ENCODE results near the gene SORCS2.

SORCS2 gene

DNA sequence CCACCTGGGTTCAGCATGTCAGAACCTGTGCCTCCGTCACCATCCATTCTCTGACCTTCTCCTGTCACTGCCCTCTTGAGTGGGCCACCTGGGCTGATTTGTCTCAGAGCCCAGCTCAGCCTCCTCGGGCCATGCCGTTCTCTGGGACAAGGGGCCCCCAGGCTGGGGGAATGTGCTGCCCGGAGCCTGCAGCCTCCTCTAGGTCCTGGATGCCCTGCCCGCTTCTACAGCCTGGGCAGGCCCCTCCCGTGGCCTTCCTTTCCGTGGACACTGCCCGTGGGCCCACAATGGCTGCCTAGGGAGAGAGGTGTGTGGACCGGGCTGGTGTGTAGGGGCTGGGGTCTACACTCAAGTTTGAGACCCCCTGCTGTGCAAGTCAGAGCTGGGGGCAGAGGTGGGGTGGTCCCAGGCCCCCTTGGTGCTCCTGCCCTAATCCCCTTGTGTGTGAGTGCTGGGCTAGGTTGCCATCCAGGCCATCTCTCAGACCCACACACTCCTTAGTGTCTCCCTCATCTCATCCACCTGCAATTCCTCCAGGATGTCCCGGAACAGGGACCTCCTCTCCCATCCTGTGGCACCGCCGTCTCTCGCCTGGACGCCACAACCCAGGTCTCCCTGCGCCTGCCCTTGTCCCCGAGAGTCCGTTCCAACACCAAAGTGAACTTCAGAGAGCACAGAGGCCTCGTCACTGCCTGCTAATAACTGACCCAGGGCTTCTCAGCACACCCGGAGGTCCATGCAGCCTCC is 230.0 kb downstream of the SORCS2 start:
- WGBS = 89% methylated on average over 19 of the region's 19 CpGs
- Histone ChIP-seq H3K27me3 (ENCODE audit: insufficient read depth, low read length) (peaks cover 8% of the 10 kb centered on the region; the same call in 1 of the 2 replicates), H3K4me3 (ENCODE audit: low read length) (no peak overlapping the region), H3K36me3 (ENCODE audit: insufficient read depth, low read length) (no peaks in the 10 kb centered on the region), H3K27ac (ENCODE audit: low read depth, low read length) (no peak overlapping the region), H3K9me3 (ENCODE audit: insufficient read depth, low read depth, low read length) (no peaks in the 10 kb centered on the region), H3K4me1 (ENCODE audit: insufficient read depth, low read length) (peaks cover 1% of the 10 kb centered on the region; the same call in 1 of the 2 replicates), H3K9ac (ENCODE audit: low read depth, low read length) (no peak overlapping the region)

DNA sequence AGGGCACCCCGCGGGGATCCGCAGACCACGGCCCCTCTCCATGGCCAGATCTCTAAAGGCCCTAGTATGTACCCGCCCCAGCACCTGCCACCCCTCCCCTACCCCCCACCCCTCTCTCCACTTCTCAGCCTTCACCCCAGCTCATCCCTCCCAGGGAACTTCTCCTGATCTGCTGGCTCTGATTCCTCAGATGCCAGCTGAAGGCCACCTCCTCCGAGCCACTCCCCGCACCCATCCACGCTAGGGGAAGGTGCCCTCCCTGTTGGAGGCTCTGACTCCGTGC is 230.5 kb downstream of the SORCS2 start:
- Histone ChIP-seq H3K9me3 (ENCODE audit: insufficient read depth, low read depth, low read length) (no peaks in the 10 kb centered on the region), H3K27ac (ENCODE audit: low read depth, low read length) (no peak overlapping the region), H3K4me1 (ENCODE audit: insufficient read depth, low read length) (peaks cover 4% of the 10 kb centered on the region; the same call in 1 of the 2 replicates), H3K36me3 (ENCODE audit: insufficient read depth, low read length) (no peaks in the 10 kb centered on the region), H3K27me3 (ENCODE audit: insufficient read depth, low read length) (peaks cover 4% of the 10 kb centered on the region; the same call in 1 of the 2 replicates), H3K9ac (ENCODE audit: low read depth, low read length) (no peak overlapping the region), H3K4me3 (ENCODE audit: low read length) (no peak overlapping the region)
- 83% methylated on average over 9 of the region's 9 CpGs for WGBS

DNA sequence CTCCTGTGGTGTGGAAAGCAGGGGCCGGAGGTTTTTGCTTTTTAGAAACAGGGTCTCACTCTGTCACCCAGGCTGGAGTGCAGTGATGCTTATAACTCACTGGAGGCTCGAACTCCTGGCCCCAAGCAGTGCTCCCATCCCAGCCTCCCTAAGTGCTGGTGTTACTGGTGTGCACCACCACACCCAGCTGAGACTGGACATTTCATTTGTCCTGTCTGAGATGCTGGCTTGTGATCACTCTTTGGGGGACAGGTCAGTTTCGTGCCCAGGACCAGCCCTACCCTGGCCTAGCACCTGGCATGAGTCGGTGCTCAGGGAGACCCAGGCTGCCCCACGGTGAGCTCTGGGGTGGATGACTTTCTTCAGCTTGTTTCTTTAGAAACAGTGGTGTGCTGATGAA is 231.1 kb downstream of the SORCS2 start:
- Histone ChIP-seq H3K27ac (ENCODE audit: low read depth, low read length) (no peak overlapping the region), H3K9me3 (ENCODE audit: insufficient read depth, low read depth, low read length) (no peaks in the 10 kb centered on the region), H3K4me3 (ENCODE audit: low read length) (no peak overlapping the region), H3K27me3 (ENCODE audit: insufficient read depth, low read length) (no peaks in the 10 kb centered on the region), H3K36me3 (ENCODE audit: insufficient read depth, low read length) (no peaks in the 10 kb centered on the region), H3K4me1 (ENCODE audit: insufficient read depth, low read length) (peaks cover 9% of the 10 kb centered on the region; the same call in 1 of the 2 replicates), H3K9ac (ENCODE audit: low read depth, low read length) (no peak overlapping the region)
- 87% methylated on average over 5 of the region's 5 CpGs for WGBS

DNA sequence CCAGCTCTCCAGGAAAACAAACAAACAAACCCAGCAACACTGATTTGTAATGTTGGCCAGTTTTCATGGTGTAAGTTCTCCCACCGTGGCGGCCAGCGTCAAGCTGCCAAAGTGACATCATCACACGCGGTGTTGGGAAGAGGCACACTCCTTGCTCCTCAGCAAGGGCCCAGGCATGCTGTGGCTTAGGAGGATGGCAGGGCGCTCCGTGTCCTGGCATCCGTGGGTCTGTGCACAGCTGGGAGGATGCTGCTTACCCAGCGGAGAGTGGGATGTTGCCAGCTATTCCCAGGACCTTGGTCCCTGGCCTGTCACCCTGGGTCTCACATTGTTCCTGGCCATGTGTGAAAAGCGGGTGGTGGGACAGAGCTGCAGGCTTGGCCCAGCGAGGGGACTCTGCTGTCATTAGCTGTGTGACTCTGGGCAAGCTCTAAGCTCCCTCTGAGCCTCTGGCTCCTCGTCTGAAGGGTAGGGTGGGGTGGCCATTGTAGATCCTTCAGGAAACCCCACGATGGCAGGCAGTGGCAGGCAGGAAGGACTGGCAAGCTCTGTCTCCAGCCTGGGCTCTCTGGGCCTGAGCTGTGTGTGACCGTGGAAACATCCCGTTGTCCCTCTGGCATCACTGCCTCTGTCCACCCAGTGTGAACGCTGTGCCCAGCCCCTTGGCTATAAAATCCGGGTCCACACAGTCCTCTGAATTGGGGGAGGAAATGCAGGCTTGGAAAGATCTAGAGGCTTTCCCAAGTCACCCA is 231.6 kb downstream of the SORCS2 start:
- no peak overlapping the region for H3K9ac ChIP-seq (ENCODE audit: low read depth, low read length)
- no peak overlapping the region for H3K4me3 ChIP-seq (ENCODE audit: low read length)
- no peaks in the 10 kb centered on the region for H3K36me3 ChIP-seq (ENCODE audit: insufficient read depth, low read length)
- H3K4me1 ChIP-seq (ENCODE audit: insufficient read depth, low read length) = peaks cover 11% of the 10 kb centered on the region; the same call in 1 of the 2 replicates
- H3K9me3 ChIP-seq (ENCODE audit: insufficient read depth, low read depth, low read length) = no peaks in the 10 kb centered on the region
- 91% methylated on average over 17 of the region's 17 CpGs for WGBS
- H3K27ac ChIP-seq (ENCODE audit: low read depth, low read length) = no peak overlapping the region
- H3K27me3 ChIP-seq (ENCODE audit: insufficient read depth, low read length) = no peaks in the 10 kb centered on the region

DNA sequence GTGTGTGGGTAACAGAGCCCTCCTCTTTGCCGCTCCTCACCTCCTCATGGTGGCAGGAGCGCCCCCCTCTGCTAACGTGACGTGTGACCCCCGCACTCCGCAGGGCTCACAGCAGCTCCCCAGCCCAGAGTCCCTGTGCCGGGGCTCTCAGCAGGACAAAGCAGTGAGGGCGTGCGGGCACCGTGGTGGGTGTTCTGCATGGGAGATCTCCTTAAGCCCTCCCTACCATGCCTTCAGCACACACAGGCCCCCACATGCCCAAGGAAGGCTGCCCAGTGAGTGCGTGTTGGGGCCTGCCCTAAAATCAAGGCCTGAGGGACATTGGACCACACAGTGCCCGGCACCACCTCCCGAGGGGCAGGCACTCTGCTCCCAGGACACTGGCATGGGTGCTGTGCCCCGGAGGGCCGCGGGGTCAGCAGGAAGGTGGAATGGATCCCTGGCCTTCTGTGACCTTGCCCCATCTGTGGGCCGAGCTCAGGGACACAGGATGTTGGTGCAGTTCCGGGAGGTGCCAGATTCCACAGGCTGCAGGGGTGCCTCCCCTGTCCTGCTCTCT is 232.3 kb downstream of the SORCS2 start:
- no peaks in the 10 kb centered on the region for H3K27me3 ChIP-seq (ENCODE audit: insufficient read depth, low read length)
- no peaks in the 10 kb centered on the region for H3K9me3 ChIP-seq (ENCODE audit: insufficient read depth, low read depth, low read length)
- no peak overlapping the region for H3K9ac ChIP-seq (ENCODE audit: low read depth, low read length)
- no peaks in the 10 kb centered on the region for H3K36me3 ChIP-seq (ENCODE audit: insufficient read depth, low read length)
- H3K4me1 ChIP-seq (ENCODE audit: insufficient read depth, low read length) = peaks cover 15% of the 10 kb centered on the region
- no peak overlapping the region for H3K4me3 ChIP-seq (ENCODE audit: low read length)
- H3K27ac ChIP-seq (ENCODE audit: low read depth, low read length) = no peak overlapping the region
- WGBS = 87% methylated on average over 18 of the region's 18 CpGs

DNA sequence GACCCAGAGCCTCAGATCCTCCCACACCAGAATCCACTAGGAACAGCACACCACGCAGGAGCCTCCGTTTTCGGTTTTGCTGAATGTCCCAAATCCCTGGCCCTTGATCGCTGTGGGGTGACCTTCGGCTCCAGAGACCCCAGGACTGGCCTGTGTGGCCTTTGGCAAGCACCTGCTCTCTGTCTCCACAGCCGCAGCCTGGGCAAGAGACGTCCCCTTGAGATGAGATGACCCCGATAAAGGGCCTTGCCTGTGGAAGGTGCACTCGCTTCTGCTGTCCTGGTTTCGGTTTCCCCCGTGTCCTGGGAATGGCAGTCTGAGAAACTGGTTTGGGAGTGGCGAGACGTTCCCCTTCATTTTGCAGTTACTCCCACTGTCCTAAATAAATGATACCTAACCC is 232.8 kb downstream of the SORCS2 start:
- no peak overlapping the region for H3K4me3 ChIP-seq (ENCODE audit: low read length)
- H3K36me3 ChIP-seq (ENCODE audit: insufficient read depth, low read length) = no peaks in the 10 kb centered on the region
- peaks cover 20% of the 10 kb centered on the region for H3K4me1 ChIP-seq (ENCODE audit: insufficient read depth, low read length)
- WGBS = 95% methylated on average over 13 of the region's 13 CpGs
- H3K27ac ChIP-seq (ENCODE audit: low read depth, low read length) = no peak overlapping the region
- H3K9ac ChIP-seq (ENCODE audit: low read depth, low read length) = no peak overlapping the region
- H3K27me3 ChIP-seq (ENCODE audit: insufficient read depth, low read length) = no peaks in the 10 kb centered on the region
- H3K9me3 ChIP-seq (ENCODE audit: insufficient read depth, low read depth, low read length) = no peaks in the 10 kb centered on the region

DNA sequence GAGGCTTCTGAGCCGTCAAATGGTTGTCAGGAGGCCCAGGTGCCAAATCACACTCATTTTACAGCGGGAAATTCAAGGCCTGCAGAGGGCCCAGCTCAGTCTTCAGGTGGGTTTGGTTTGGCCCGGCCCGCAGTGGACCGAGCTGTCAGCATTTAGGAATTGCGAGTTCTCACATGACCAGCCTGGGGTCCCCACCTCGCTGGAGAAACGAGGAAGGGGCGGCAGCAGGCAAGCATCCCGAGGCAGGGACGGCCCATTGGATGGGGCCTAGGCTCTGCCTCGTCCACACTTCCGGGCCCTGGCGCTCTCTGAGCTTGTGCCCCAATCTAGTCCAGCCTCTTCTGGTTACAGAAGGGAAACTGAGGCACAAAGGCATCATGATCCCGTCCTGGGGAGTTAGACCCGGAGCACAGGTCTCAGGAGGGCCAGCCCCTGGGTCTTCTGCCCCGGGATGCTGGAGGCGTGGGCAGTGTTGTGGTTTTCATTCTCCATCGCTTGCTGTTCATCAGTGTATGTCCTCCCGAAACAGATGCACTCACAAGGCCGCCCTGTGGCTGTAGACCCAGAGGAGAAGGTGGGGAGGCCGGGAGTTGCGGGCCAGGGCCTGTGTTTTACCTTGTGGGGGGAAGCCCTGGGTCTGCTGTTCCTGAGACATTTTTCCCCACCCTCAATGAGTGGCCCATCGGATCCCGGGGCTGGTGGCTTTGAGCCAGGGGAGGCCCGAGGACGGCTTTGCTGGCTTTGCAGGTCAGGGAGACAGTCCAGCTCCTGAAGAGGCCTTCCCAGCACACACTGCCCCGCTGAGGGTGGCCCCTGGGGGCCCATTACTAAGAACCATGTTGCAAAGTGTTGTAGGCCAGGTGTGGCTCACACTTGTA is 233.5 kb downstream of the SORCS2 start:
- H3K4me3 ChIP-seq (ENCODE audit: low read length) = no peak overlapping the region
- no peak overlapping the region for H3K9ac ChIP-seq (ENCODE audit: low read depth, low read length)
- H3K9me3 ChIP-seq (ENCODE audit: insufficient read depth, low read depth, low read length) = no peaks in the 10 kb centered on the region
- no peaks in the 10 kb centered on the region for H3K36me3 ChIP-seq (ENCODE audit: insufficient read depth, low read length)
- 91% methylated on average over 28 of the region's 28 CpGs for WGBS
- H3K4me1 ChIP-seq (ENCODE audit: insufficient read depth, low read length) = peaks cover 26% of the 10 kb centered on the region
- H3K27ac ChIP-seq (ENCODE audit: low read depth, low read length) = no peak overlapping the region
- no peaks in the 10 kb centered on the region for H3K27me3 ChIP-seq (ENCODE audit: insufficient read depth, low read length)

GRCh38 chr4:7426525-7427171 is 234.3 kb downstream of the SORCS2 start:
- H3K4me1 ChIP-seq (ENCODE audit: insufficient read depth, low read length) = peaks cover 26% of the 10 kb centered on the region
- no peak overlapping the region for H3K9ac ChIP-seq (ENCODE audit: low read depth, low read length)
- no peak overlapping the region for H3K4me3 ChIP-seq (ENCODE audit: low read length)
- no peaks in the 10 kb centered on the region for H3K27me3 ChIP-seq (ENCODE audit: insufficient read depth, low read length)
- no peaks in the 10 kb centered on the region for H3K36me3 ChIP-seq (ENCODE audit: insufficient read depth, low read length)
- 90% methylated on average over 18 of the region's 20 CpGs for WGBS
- H3K9me3 ChIP-seq (ENCODE audit: insufficient read depth, low read depth, low read length) = no peaks in the 10 kb centered on the region
- no peak overlapping the region for H3K27ac ChIP-seq (ENCODE audit: low read depth, low read length)

DNA sequence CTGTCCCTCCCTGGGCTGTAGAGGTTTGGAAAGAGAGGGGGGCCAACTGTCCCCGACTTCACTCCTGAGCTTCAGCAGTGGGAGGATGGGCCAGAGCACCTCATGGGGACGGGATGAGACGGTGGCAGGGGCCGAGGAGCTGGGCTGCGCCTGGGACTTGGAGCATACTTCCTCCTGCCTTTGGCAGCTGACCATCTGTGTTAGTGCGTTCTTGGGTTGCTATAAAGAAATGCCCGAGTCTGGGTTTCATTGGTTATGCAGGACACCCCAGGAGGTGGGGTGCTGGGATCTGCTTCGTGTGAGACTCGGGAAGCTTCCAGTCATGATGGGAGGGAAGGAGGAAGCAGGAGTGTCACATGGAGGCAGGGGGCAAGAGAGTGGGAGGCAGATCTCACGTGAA is 235.0 kb downstream of the SORCS2 start:
- H3K9me3 ChIP-seq (ENCODE audit: insufficient read depth, low read depth, low read length) = no peaks in the 10 kb centered on the region
- no peaks in the 10 kb centered on the region for H3K36me3 ChIP-seq (ENCODE audit: insufficient read depth, low read length)
- 74% methylated on average over 10 of the region's 10 CpGs for WGBS
- H3K4me1 ChIP-seq (ENCODE audit: insufficient read depth, low read length) = peaks cover 26% of the 10 kb centered on the region
- no peak overlapping the region for H3K4me3 ChIP-seq (ENCODE audit: low read length)
- H3K27me3 ChIP-seq (ENCODE audit: insufficient read depth, low read length) = no peaks in the 10 kb centered on the region
- H3K27ac ChIP-seq (ENCODE audit: low read depth, low read length) = no peak overlapping the region
- no peak overlapping the region for H3K9ac ChIP-seq (ENCODE audit: low read depth, low read length)

DNA sequence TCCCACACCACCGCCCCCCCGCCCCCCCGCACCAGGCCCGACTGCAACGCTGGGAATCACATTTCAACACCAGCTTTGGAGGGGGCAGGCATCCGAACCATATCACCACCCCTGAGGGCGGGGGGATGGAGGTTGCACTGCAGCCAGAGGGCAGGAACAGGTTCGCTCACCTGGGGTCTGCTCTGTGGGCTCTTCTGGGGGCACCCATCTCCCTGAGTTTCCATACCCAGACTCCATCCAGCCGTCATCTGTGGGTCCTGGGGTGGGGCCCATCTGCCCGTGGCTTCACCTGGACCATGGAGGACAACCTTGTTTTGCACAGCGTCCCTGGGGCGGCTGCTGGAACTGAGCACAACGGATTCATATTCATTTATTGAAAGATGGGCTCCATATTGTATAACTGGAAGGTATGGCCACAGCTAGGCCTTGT is 235.5 kb downstream of the SORCS2 start:
- H3K4me1 ChIP-seq (ENCODE audit: insufficient read depth, low read length) = peaks cover 26% of the 10 kb centered on the region
- no peak overlapping the region for H3K27ac ChIP-seq (ENCODE audit: low read depth, low read length)
- 78% methylated on average over 12 of the region's 13 CpGs for WGBS
- H3K9me3 ChIP-seq (ENCODE audit: insufficient read depth, low read depth, low read length) = no peaks in the 10 kb centered on the region
- H3K9ac ChIP-seq (ENCODE audit: low read depth, low read length) = no peak overlapping the region
- no peaks in the 10 kb centered on the region for H3K36me3 ChIP-seq (ENCODE audit: insufficient read depth, low read length)
- no peaks in the 10 kb centered on the region for H3K27me3 ChIP-seq (ENCODE audit: insufficient read depth, low read length)
- H3K4me3 ChIP-seq (ENCODE audit: low read length) = no peak overlapping the region

All from HUES64 (cell line).